HepG2 (cell line): ENCODE measurements around the gene RANBP3L. TPM values are rescaled to one million over a fixed set of nuclear protein-coding genes. Genes with fewer than 3 reads are reported as not detected.

ENCODE experiments used
- BRCA1 ChIP-seq: sonication (generic); formaldehyde crosslinking; IDR thresholded peaks from 2 replicates; pipeline ENCODE4 v1.4.0; 2020; ENCODE audit warnings: missing genetic modification reagents
- GATA4 ChIP-seq: sonication (generic); IDR thresholded peaks from 2 replicates; pipeline ENCODE4 v1.6.1; 2016; ENCODE audit warnings: antibody characterized with exemption, low read depth, borderline replicate concordance
- ZNF484 ChIP-seq: sonication (generic); formaldehyde crosslinking; IDR thresholded peaks from 2 replicates; pipeline ENCODE4 v1.5.1; 2020; ENCODE audit warnings: mild to moderate bottlenecking, low read depth, missing genetic modification reagents, borderline replicate concordance
- polyA plus RNA-seq, 8 experiments: library from polyadenylated mRNA; depleted of rRNA in 3 of 8; stranded (reverse) in 7 of 8; unstranded in 1 of 8; fragments of >200 nt; fragmentation: Illumina TruSeq in 4 of 8; extraction: Trizol in 4 of 8; gene quantifications; 2 replicates each; pipeline versions ENCODE4 v1.2.1 to v1.2.3, GENCODE V29; 2011 to 2016; ENCODE audit warnings: low read depth in 4 of 8, missing spikeins in 1 of 8, mixed read lengths in 1 of 8; ENCODE audit not compliant: insufficient read depth in 1 of 8
- total RNA-seq, 5 experiments: library from RNA; depleted of rRNA; stranded (reverse); fragments of >200 nt; fragmentation: Illumina TruSeq; extraction: Trizol; gene quantifications; 2 replicates each; pipeline ENCODE4 v1.2.3, GENCODE V29; 2016; ENCODE audit warnings: low read depth in 1 of 5
- TF ChIP-seq, protein P1 (sequence below): sonication (generic); formaldehyde crosslinking; IDR thresholded peaks from 2 replicates; pipeline ENCODE4 v1.8.1; 2023; ENCODE audit warnings: mild to moderate bottlenecking, missing genetic modification reagents
- TF ChIP-seq, protein P2 (sequence below): sonication (generic); formaldehyde crosslinking; IDR thresholded peaks from 2 replicates; pipeline ENCODE4 v1.8.1; 2022; ENCODE audit warnings: low read depth, mild to moderate bottlenecking, missing genetic modification reagents

RANBP3L gene
- total and polyA plus RNA-seq, 2 of the 13 experiments (the other 11 are each of a cell fraction or from before 2014, with no cell fraction given) = 0.09 TPM; not detected in 1

DNA sequence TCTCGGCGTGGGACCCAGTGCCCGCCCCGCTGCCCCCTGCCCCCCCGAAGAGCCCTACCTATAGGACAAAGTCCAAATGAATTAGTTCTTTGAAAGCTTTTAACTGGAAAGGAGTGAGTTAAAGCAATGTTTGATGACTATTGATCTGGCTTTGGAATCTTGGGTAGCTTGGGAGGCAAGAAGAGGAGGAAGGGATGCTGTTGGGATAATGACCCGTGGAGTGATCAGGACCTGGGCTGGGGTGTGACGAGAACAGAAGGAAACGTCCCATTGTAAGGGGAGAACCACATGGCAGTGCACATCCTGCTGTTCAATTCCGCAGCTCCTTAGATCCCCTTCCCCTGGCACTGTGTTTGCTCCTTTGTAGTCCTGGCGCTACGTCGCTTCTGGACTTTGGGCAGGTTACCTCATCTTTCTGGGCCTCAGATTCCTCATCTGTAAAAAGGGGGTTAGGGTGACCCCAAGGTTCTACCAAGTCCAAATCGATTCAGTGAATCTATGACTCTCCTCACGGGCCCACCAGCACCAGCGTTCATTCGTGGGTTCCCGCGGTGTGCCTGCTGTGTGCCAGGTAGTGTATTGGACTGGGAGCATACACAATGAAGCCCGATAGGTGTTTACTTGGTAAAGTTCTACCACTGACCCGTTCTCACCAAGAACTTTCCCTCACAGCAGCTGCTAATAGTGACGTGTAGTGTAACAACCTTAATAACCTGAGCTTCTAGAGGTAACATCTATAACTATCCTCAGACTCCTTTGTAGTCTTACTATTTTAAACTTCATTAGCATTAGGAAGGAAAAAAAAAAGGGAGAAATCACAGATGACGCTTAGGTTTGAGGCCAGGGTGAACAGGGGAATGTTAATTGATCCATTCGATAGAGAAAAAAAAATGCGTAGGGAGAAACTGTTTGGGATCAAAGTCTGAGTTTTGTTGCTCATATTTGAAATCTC lies 58.9 kb downstream of the RANBP3L start (continued):
- TF ChIP-seq, protein P1, sequence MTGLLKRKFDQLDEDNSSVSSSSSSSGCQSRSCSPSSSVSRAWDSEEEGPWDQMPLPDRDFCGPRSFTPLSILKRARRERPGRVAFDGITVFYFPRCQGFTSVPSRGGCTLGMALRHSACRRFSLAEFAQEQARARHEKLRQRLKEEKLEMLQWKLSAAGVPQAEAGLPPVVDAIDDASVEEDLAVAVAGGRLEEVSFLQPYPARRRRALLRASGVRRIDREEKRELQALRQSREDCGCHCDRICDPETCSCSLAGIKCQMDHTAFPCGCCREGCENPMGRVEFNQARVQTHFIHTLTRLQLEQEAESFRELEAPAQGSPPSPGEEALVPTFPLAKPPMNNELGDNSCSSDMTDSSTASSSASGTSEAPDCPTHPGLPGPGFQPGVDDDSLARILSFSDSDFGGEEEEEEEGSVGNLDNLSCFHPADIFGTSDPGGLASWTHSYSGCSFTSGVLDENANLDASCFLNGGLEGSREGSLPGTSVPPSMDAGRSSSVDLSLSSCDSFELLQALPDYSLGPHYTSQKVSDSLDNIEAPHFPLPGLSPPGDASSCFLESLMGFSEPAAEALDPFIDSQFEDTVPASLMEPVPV = no peak
- TF ChIP-seq GATA4 = no peak
- TF ChIP-seq ZNF484 (CRISPR knock-in tag) = 0 out of 2 replicates have a peak, but pooled peaks have one; percentile 8
- no peak for TF ChIP-seq BRCA1
- TF ChIP-seq, protein P2, sequence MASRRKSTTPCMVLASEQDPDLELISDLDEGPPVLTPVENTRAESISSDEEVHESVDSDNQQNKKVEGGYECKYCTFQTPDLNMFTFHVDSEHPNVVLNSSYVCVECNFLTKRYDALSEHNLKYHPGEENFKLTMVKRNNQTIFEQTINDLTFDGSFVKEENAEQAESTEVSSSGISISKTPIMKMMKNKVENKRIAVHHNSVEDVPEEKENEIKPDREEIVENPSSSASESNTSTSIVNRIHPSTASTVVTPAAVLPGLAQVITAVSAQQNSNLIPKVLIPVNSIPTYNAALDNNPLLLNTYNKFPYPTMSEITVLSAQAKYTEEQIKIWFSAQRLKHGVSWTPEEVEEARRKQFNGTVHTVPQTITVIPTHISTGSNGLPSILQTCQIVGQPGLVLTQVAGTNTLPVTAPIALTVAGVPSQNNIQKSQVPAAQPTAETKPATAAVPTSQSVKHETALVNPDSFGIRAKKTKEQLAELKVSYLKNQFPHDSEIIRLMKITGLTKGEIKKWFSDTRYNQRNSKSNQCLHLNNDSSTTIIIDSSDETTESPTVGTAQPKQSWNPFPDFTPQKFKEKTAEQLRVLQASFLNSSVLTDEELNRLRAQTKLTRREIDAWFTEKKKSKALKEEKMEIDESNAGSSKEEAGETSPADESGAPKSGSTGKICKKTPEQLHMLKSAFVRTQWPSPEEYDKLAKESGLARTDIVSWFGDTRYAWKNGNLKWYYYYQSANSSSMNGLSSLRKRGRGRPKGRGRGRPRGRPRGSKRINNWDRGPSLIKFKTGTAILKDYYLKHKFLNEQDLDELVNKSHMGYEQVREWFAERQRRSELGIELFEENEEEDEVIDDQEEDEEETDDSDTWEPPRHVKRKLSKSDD (CRISPR knock-in tag) = 0 out of 2 replicates have a peak, but pooled peaks have one; percentile 22
